Spleen (tissue), 7 donors: Measurements from ENCODE around the gene DUSP6.

ENCODE experiments used
- POLR2A ChIP-seq, 3 donors: fragments of 450-650 bp; IDR thresholded peaks; one replicate each; pipeline ENCODE4 v1.5.1; 2017; ENCODE audit warnings: antibody characterized with exemption in 3 of 3, mild to moderate bottlenecking in 1 of 3
- POLR2AphosphoS5 ChIP-seq, 3 donors: sonication (generic); formaldehyde crosslinking; IDR thresholded peaks; one replicate each; pipeline ENCODE4 v1.5.1; 2017; ENCODE audit warnings: antibody characterized with exemption in 3 of 3
- TF ChIP-seq, protein P1 (sequence below), 11 experiments: fragments of 200-600 bp in 7 of 11; fragments of 450-650 bp in 4 of 11; sonication (generic) in 4 of 11; IDR thresholded peaks in 8 of 11; conservative IDR thresholded peaks in 3 of 11; 1 replicate in 7 of 11; 2 replicates in 4 of 11; pipeline versions ENCODE4 v1.4.0 to v1.8.0; 2016 to 2021; ENCODE audit warnings: antibody characterized with exemption in 11 of 11, inconsistent platforms in 4 of 11, mild to moderate bottlenecking in 1 of 11
- donor health status: DM: no; HTN: no; CAD: no; lungs with moderate emphysema.
- donor health status: DM: no; HTN: no; CAD: no.
- donor health status: DM: no; HTN: no; CAD: no.

- TF ChIP-seq, protein P1, sequence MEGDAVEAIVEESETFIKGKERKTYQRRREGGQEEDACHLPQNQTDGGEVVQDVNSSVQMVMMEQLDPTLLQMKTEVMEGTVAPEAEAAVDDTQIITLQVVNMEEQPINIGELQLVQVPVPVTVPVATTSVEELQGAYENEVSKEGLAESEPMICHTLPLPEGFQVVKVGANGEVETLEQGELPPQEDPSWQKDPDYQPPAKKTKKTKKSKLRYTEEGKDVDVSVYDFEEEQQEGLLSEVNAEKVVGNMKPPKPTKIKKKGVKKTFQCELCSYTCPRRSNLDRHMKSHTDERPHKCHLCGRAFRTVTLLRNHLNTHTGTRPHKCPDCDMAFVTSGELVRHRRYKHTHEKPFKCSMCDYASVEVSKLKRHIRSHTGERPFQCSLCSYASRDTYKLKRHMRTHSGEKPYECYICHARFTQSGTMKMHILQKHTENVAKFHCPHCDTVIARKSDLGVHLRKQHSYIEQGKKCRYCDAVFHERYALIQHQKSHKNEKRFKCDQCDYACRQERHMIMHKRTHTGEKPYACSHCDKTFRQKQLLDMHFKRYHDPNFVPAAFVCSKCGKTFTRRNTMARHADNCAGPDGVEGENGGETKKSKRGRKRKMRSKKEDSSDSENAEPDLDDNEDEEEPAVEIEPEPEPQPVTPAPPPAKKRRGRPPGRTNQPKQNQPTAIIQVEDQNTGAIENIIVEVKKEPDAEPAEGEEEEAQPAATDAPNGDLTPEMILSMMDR (IDR thresholded peaks at IDR 0.05 in 8 of 11, conservative IDR thresholded peaks at IDR 0.05 in 3 of 11), result no peak
- TF ChIP-seq POLR2AphosphoS5 (IDR thresholded peaks at IDR 0.05) (no peak), POLR2A (IDR thresholded peaks at IDR 0.05) (no peak)
Observed at GRCh38 chr12:89400415-89400814, 48.1 kb upstream of the DUSP6 start.
